K562 (cell line): ENCODE results near the gene MAP3K6. TPM values are rescaled to one million over a fixed set of nuclear protein-coding genes. Genes with fewer than 3 reads are reported as not detected.

Source experiments
- ARID3B ChIP-seq: fragments of 250-450 bp; sonication (Bioruptor Pico); IDR thresholded peaks from 2 replicates; pipeline ENCODE4 v1.4.0; 2020; ENCODE audit warnings: borderline replicate concordance
- ATF7 ChIP-seq: fragments of 450-650 bp; IDR thresholded peaks from 2 replicates; pipeline ENCODE4 v1.7.1; 2014; ENCODE audit warnings: mild to moderate bottlenecking, moderate library complexity
- BMI1 ChIP-seq: fragments of 150-350 bp; IDR thresholded peaks from 2 replicates; pipeline ENCODE4 v1.6.1; 2014; ENCODE audit warnings: low read length
- CBX8 ChIP-seq: fragments of 200-600 bp; sonication (generic); IDR thresholded peaks from 2 replicates; pipeline ENCODE4 v1.6.1; 2012; ENCODE audit warnings: borderline replicate concordance, mixed run types, low read depth, mild to moderate bottlenecking, moderate library complexity, mixed read lengths, low read length, control low read depth, inconsistent platforms; ENCODE audit not compliant: poor library complexity, severe bottlenecking; ENCODE audit errors: extremely low read depth
- CC2D1A ChIP-seq: fragments of 450-650 bp; IDR thresholded peaks from 2 replicates; pipeline ENCODE4 v1.6.1; 2017; ENCODE audit warnings: mild to moderate bottlenecking
- CGGBP1 ChIP-seq: fragments of 250-450 bp; sonication (Bioruptor Pico); IDR thresholded peaks from 2 replicates; pipeline ENCODE4 v1.9.0; 2021; ENCODE audit warnings: mild to moderate bottlenecking
- CREB1 ChIP-seq, 2 experiments: sonication (generic) in 1 of 2; formaldehyde crosslinking in 1 of 2; IDR thresholded peaks; 2 replicates each; pipeline versions ENCODE4 v1.6.1 to v1.8.0; 2012 to 2022; ENCODE audit warnings: inconsistent platforms in 1 of 2, mild to moderate bottlenecking in 1 of 2, missing genetic modification reagents in 1 of 2, moderate library complexity in 1 of 2
- DACH1 ChIP-seq: fragments of 450-650 bp; IDR thresholded peaks from 2 replicates; pipeline ENCODE4 v1.6.1; 2018; ENCODE audit not compliant: partially characterized antibody
- ELF4 ChIP-seq: fragments of 450-650 bp; formaldehyde crosslinking; IDR thresholded peaks from 2 replicates; pipeline ENCODE4 v1.4.0; 2022; ENCODE audit warnings: missing genetic modification characterization
- FOS ChIP-seq: IDR thresholded peaks from 3 replicates; pipeline ENCODE4 v1.6.1; 2011; ENCODE audit not compliant: insufficient read length; ENCODE audit errors: extremely low read depth
- FOXA1 ChIP-seq: fragments of 450-650 bp; IDR thresholded peaks from 2 replicates; pipeline ENCODE4 v1.6.1; 2016; ENCODE audit warnings: mild to moderate bottlenecking, borderline replicate concordance
- GTF2F1 ChIP-seq: IDR thresholded peaks from 2 replicates; pipeline ENCODE4 v1.6.1; 2011; ENCODE audit warnings: low read depth, low read length, improper control_type of control experiment
- HINFP ChIP-seq: fragments of 450-650 bp; conservative IDR thresholded peaks from 2 replicates; pipeline ENCODE4 v1.6.1; 2016; ENCODE audit warnings: missing genetic modification characterization, low read depth, mild to moderate bottlenecking, control low read depth, missing compliant biosample characterization
- HNRNPLL ChIP-seq: fragments of 200-400 bp; formaldehyde crosslinking; IDR thresholded peaks from 2 replicates; pipeline ENCODE4 v1.6.1; 2017; ENCODE audit warnings: low read length, low read depth, mild to moderate bottlenecking; ENCODE audit not compliant: poor library complexity, severe bottlenecking
- L3MBTL2 ChIP-seq: fragments of 450-650 bp; IDR thresholded peaks from 2 replicates; pipeline ENCODE4 v1.6.1; 2016; ENCODE audit warnings: mild to moderate bottlenecking, moderate library complexity
- NCOA6 ChIP-seq: fragments of 450-650 bp; IDR thresholded peaks from 2 replicates; pipeline ENCODE4 v1.6.1; 2017; ENCODE audit warnings: mild to moderate bottlenecking
- NR2C1 ChIP-seq, 2 experiments: fragments of 450-650 bp; IDR thresholded peaks; 2 replicates each; pipeline ENCODE4 v1.6.1; 2017; ENCODE audit warnings: mild to moderate bottlenecking in 2 of 2, antibody characterized with exemption in 1 of 2, inconsistent platforms in 1 of 2, missing compliant biosample characterization in 1 of 2, missing genetic modification characterization in 1 of 2
- RAD51 ChIP-seq: fragments of 450-650 bp; IDR thresholded peaks from 2 replicates; pipeline ENCODE4 v1.7.1; 2016; ENCODE audit warnings: low read depth, mild to moderate bottlenecking, borderline replicate concordance
- SMARCA5 ChIP-seq: fragments of 450-650 bp; IDR thresholded peaks from 2 replicates; pipeline ENCODE4 v1.6.1; 2016
- SRSF1 ChIP-seq: fragments of 200-400 bp; formaldehyde crosslinking; IDR thresholded peaks from 2 replicates; pipeline ENCODE4 v1.6.1; 2017; ENCODE audit warnings: mild to moderate bottlenecking, low read depth, low read length, moderate library complexity
- ZBTB1 ChIP-seq: sonication (generic); formaldehyde crosslinking; IDR thresholded peaks from 2 replicates; pipeline ENCODE4 v1.8.1; 2023; ENCODE audit warnings: missing genetic modification reagents, low read depth, mild to moderate bottlenecking, borderline replicate concordance
- ZFP1 ChIP-seq: fragments of 450-650 bp; formaldehyde crosslinking; IDR thresholded peaks from 2 replicates; pipeline ENCODE4 v1.4.0; 2020; ENCODE audit warnings: mild to moderate bottlenecking, mixed read lengths
- ZNF253 ChIP-seq: fragments of 250-450 bp; sonication (Bioruptor Pico); conservative IDR thresholded peaks from 2 replicates; pipeline ENCODE4 v1.6.1; 2021; ENCODE audit warnings: mild to moderate bottlenecking
- ZNF316 ChIP-seq: fragments of 450-650 bp; IDR thresholded peaks from 2 replicates; pipeline ENCODE4 v1.6.1; 2016
- ZNF511 ChIP-seq: sonication (generic); formaldehyde crosslinking; IDR thresholded peaks from 2 replicates; pipeline ENCODE4 v1.8.0; 2022; ENCODE audit warnings: mild to moderate bottlenecking, missing genetic modification reagents
- ZNF561 ChIP-seq: fragments of 450-650 bp; formaldehyde crosslinking; conservative IDR thresholded peaks from 2 replicates; pipeline ENCODE4 v1.4.0; 2020; ENCODE audit warnings: mild to moderate bottlenecking, moderate library complexity
- polyA plus RNA-seq, 8 experiments: library from polyadenylated mRNA; depleted of rRNA in 4 of 8; stranded (reverse) in 5 of 8; unstranded in 3 of 8; fragments of >200 nt; fragmentation: Nextera tagmentation in 2 of 8; fragmentation: Illumina TruSeq in 1 of 8; extraction: Ambion mirVana in 2 of 8; extraction: Trizol in 1 of 8; gene quantifications; 2 replicates each; pipeline versions ENCODE4 v1.2.1 to v1.2.3, GENCODE V29; 2011 to 2014; ENCODE audit warnings: inconsistent platforms in 1 of 8, missing spikeins in 1 of 8
- total RNA-seq, 7 experiments: library from RNA; depleted of rRNA in 6 of 7; stranded (reverse); fragments of >200 nt in 6 of 7; fragmentation: Illumina TruSeq in 2 of 7; extraction: Trizol in 2 of 7; gene quantifications; 2 replicates each; pipeline versions ENCODE4 v1.2.1 to v1.2.3, GENCODE V29; 2011 to 2021; ENCODE audit warnings: low replicate concordance in 1 of 7

MAP3K6 gene
- total and polyA plus RNA-seq, 9 of the 15 experiments (the other 6 are each of a cell fraction or from before 2014, with no cell fraction given), result 0.99 to 21.9 (median 7.0) TPM

- no peak for TF ChIP-seq FOXA1
- peak; percentile 86 for TF ChIP-seq ELF4 (CRISPR knock-in tag)
- TF ChIP-seq BMI1, result no peak
- TF ChIP-seq L3MBTL2, result peak; percentile 94
- TF ChIP-seq NR2C1 (IDR thresholded peaks at IDR 0.05), result no peak
- TF ChIP-seq NR2C1 (tag; IDR thresholded peaks at IDR 0.05), result no peak
- TF ChIP-seq SMARCA5, result peak; percentile 73; the same call in 1 of the 2 replicates
- peak; percentile 92 for TF ChIP-seq ZNF316
- peak; percentile 90 for TF ChIP-seq CREB1 (IDR thresholded peaks at IDR 0.05)
- TF ChIP-seq CREB1 (CRISPR knock-in tag; IDR thresholded peaks at IDR 0.05), result peak; percentile 88
- TF ChIP-seq CC2D1A, result peak; percentile 36; the same call in 1 of the 2 replicates
- TF ChIP-seq DACH1, result no peak
- TF ChIP-seq HINFP (tag), result no peak
- no peak; the same call in 1 of the 2 replicates for TF ChIP-seq ZNF511
- no peak for TF ChIP-seq NCOA6
- peak; percentile 72 for TF ChIP-seq FOS
- TF ChIP-seq ZFP1 (CRISPR knock-in tag), result no peak
- TF ChIP-seq ATF7, result peak; percentile 99
- peak; percentile 40; the same call in 1 of the 2 replicates for TF ChIP-seq RAD51
- TF ChIP-seq ZNF253 (CRISPR knock-in tag), result no peak
- no peak for TF ChIP-seq ARID3B (CRISPR knock-in tag)
- TF ChIP-seq SRSF1, result no peak
- no peak; the same call in 1 of the 2 replicates for TF ChIP-seq ZBTB1
- TF ChIP-seq GTF2F1, result no peak
- no peak for TF ChIP-seq CBX8
- TF ChIP-seq CGGBP1 (CRISPR knock-in tag), result no peak
- no peak for TF ChIP-seq ZNF561 (CRISPR knock-in tag)
- TF ChIP-seq HNRNPLL, result peak; percentile 87
Observed at GRCh38 chr1:27392096-27392777, 25.5 kb upstream of the MAP3K6 start, which contains the start of gene GPR3 (continued).
